ENCODE data around the gene ERMP1. TPM values are rescaled to one million over a fixed set of nuclear protein-coding genes. Genes with fewer than 3 reads are reported as not detected.
A peak's percentile ranks its signal among the peaks of the same experiment; 100 is the strongest.

Gene ERMP1
- total RNA-seq, 1 donor from 2014 or later, result 57.7 TPM

GRCh38 chr9:5869315-5870019, 36.5 kb upstream of the ERMP1 start:
- peak overlapping the region; percentile 94 for H3K27ac Mint-ChIP-seq
- H3K36me3 Mint-ChIP-seq, result no peaks in the 10 kb centered on the region
- H3K9me3 Mint-ChIP-seq, result no peaks in the 10 kb centered on the region
- no peak overlapping the region for H3K4me3 Mint-ChIP-seq
- peak; percentile 54 for TF ChIP-seq CTCF (conservative IDR thresholded peaks at IDR 0.05)
- DNase-seq (ENCODE audit: extremely low spot score, unreplicated experiment), result no peak
- no peaks in the 10 kb centered on the region for H3K27me3 Mint-ChIP-seq
- H3K4me1 Mint-ChIP-seq (ENCODE audit: unreplicated experiment), result peaks cover 13% of the 10 kb centered on the region

GRCh38 chr9:5868235-5868634, 35.3 kb upstream of the ERMP1 start:
- no peak for DNase-seq (ENCODE audit: extremely low spot score, unreplicated experiment)
- Mint-ChIP-seq H3K36me3 (no peaks in the 10 kb centered on the region), H3K4me1 (ENCODE audit: unreplicated experiment) (peaks cover 21% of the 10 kb centered on the region), H3K9me3 (no peaks in the 10 kb centered on the region), H3K4me3 (no peak overlapping the region), H3K27me3 (no peaks in the 10 kb centered on the region), H3K27ac (no peak overlapping the region)
- TF ChIP-seq CTCF (conservative IDR thresholded peaks at IDR 0.05), result no peak

GRCh38 chr9:5866685-5867084, 33.8 kb upstream of the ERMP1 start:
- DNase-seq (ENCODE audit: extremely low spot score, unreplicated experiment), result no peak
- TF ChIP-seq CTCF (conservative IDR thresholded peaks at IDR 0.05), result no peak
- no peaks in the 10 kb centered on the region for H3K36me3 Mint-ChIP-seq
- H3K4me1 Mint-ChIP-seq (ENCODE audit: unreplicated experiment), result peaks cover 21% of the 10 kb centered on the region
- no peaks in the 10 kb centered on the region for H3K9me3 Mint-ChIP-seq
- no peak overlapping the region for H3K4me3 Mint-ChIP-seq
- no peaks in the 10 kb centered on the region for H3K27me3 Mint-ChIP-seq
- H3K27ac Mint-ChIP-seq, result no peak overlapping the region

DNA sequence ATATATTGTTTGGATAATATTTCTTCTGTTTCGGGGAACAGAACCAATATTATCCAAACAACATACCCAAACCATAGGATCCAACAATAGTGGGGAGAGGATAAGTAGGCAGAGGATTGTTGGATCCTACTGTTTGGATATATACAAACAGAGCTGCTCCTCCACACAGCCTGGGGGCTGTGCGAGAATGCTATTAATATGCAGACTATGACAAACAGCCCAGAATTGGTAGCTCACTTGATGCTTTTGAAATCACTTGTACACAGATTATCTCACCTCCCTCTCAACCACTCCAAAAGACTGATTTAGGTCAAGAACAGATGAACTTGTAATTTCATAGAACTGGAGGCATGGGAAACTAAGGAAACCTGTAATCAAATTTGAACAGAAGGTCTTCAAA, 33.4 kb upstream of the ERMP1 start:
- H3K4me1 Mint-ChIP-seq (ENCODE audit: unreplicated experiment), result peaks cover 24% of the 10 kb centered on the region
- TF ChIP-seq CTCF (conservative IDR thresholded peaks at IDR 0.05), result no peak
- no peaks in the 10 kb centered on the region for H3K9me3 Mint-ChIP-seq
- peak overlapping the region; percentile 41 for H3K27ac Mint-ChIP-seq
- H3K27me3 Mint-ChIP-seq, result no peaks in the 10 kb centered on the region
- no peak overlapping the region for H3K4me3 Mint-ChIP-seq
- no peaks in the 10 kb centered on the region for H3K36me3 Mint-ChIP-seq
- no peak for DNase-seq (ENCODE audit: extremely low spot score, unreplicated experiment)

- Mint-ChIP-seq H3K36me3 (no peaks in the 10 kb centered on the region), H3K27me3 (no peaks in the 10 kb centered on the region), H3K27ac (peak overlapping the region; percentile 75), H3K4me3 (peak overlapping the region; percentile 21), H3K4me1 (ENCODE audit: unreplicated experiment) (peaks cover 21% of the 10 kb centered on the region), H3K9me3 (no peaks in the 10 kb centered on the region)
- DNase-seq (ENCODE audit: extremely low spot score, unreplicated experiment), result no peak
- TF ChIP-seq CTCF (conservative IDR thresholded peaks at IDR 0.05), result no peak
Observed at GRCh38 chr9:5864446-5864845, 31.5 kb upstream of the ERMP1 start.

Data from type B pancreatic cell (in vitro differentiated cells).